HCT116 (cell line): ENCODE results near the gene FAM81A. TPM values are rescaled to one million over a fixed set of nuclear protein-coding genes. Genes with fewer than 3 reads are reported as not detected.

Experiments
- ATAC-seq: fragments of 200-7000 bp; cut with Tn5 transposase; 2 replicates; pipeline ENCODE4 v1.9.1; 2020; ENCODE audit warnings: mild to moderate bottlenecking, moderate library complexity
- BruUV-seq: library from RNA; stranded (reverse); fragments of 400-500 nt; replicated peaks from 2 replicates; lab custom pipeline; 2021; lab: Mats Ljungman, UMichigan
- CTCF ChIA-PET: fragments of 300-600 bp; sonication (Branson Sonifier 250); formaldehyde crosslinking; loops from one replicate; lab custom pipeline; 2021; ENCODE audit warnings: antibody characterized with exemption; lab: Charles Lee
- POLR2A ChIA-PET: fragments of 300-600, 350-600 bp; sonication (Branson Sonifier 250); formaldehyde crosslinking; loops from one replicate; lab custom pipeline; 2021; ENCODE audit warnings: antibody characterized with exemption; lab: Charles Lee
- RAD21 ChIA-PET, 2 experiments: fragments of 300-600 bp; sonication (Branson Sonifier 250); formaldehyde crosslinking; loops; one replicate each; lab custom pipeline; 2023; ENCODE audit warnings: low total read pairs in 2 of 2; ENCODE audit not compliant: uncharacterized antibody in 2 of 2, unreplicated experiment in 2 of 2, low non-redundant PET in 1 of 2; lab: Charles Lee
- DNase-seq: peaks from one replicate; pipeline ENCODE4 v3.0.0-alpha.2; 2010; ENCODE audit warnings: low read depth, low spot score
- H2AFZ ChIP-seq: fragments of 200-600 bp; shearing (Covaris generic), sonication (generic); 2 replicates; pipeline ENCODE4 v1.6.1; 2017; ENCODE audit warnings: low read depth, mixed run types, mixed read lengths, antibody characterized with exemption, low read length; ENCODE audit not compliant: poor library complexity, severe bottlenecking
- H3K27ac ChIP-seq: 2 replicates; pipeline ENCODE4 v1.5.1; 2012; ENCODE audit warnings: low read depth, low read length
- H3K27me3 ChIP-seq: fragments of 200-600 bp; sonication (generic); 2 replicates; pipeline ENCODE4 v1.6.1; 2016; ENCODE audit warnings: mixed run types, low read length, mixed read lengths; ENCODE audit not compliant: insufficient read depth
- H3K36me3 ChIP-seq, 2 experiments: fragments of 200-500 bp in 1 of 2; fragments of 200-600 bp in 1 of 2; sonication (Bioruptor generic) in 1 of 2; sonication (generic) in 1 of 2; 2 replicates each; pipeline versions ENCODE4 v1.5.1 to v1.6.1; 2014 to 2016; ENCODE audit warnings: low read length in 2 of 2, inconsistent platforms in 1 of 2, mixed read lengths in 1 of 2, mixed run types in 1 of 2; ENCODE audit not compliant: insufficient read depth in 2 of 2, control insufficient read depth in 1 of 2
- H3K4me1 ChIP-seq, 2 experiments: fragments of 200-600 bp in 1 of 2; sonication (generic) in 1 of 2; 2 replicates each; pipeline versions ENCODE4 v1.5.1 to v1.6.1; 2012 to 2017; ENCODE audit warnings: low read length in 2 of 2, inconsistent platforms in 1 of 2, mild to moderate bottlenecking in 1 of 2, mixed read lengths in 1 of 2, mixed run types in 1 of 2, moderate library complexity in 1 of 2; ENCODE audit not compliant: insufficient read depth in 2 of 2, control insufficient read depth in 1 of 2
- H3K4me2 ChIP-seq: fragments of 200-600 bp; sonication (generic); 2 replicates; pipeline ENCODE4 v1.6.1; 2017; ENCODE audit warnings: mixed run types, low read length, mixed read lengths
- H3K4me3 ChIP-seq, 2 experiments: fragments of 200-600 bp in 1 of 2; sonication (generic) in 1 of 2; replicated peaks in 1 of 2; 2 replicates each; pipeline ENCODE4 v1.5.1; 2011 to 2016; ENCODE audit warnings: low read length in 2 of 2, control low read depth in 1 of 2, low read depth in 1 of 2, mild to moderate bottlenecking in 1 of 2, mixed read lengths in 1 of 2, mixed run types in 1 of 2
- H3K79me2 ChIP-seq: fragments of 200-600 bp; sonication (generic); 2 replicates; pipeline ENCODE4 v1.6.1; 2017; ENCODE audit warnings: mild to moderate bottlenecking, mixed run types, low read length, moderate library complexity, mixed read lengths; ENCODE audit not compliant: insufficient read depth
- H3K9ac ChIP-seq: fragments of 200-600 bp; sonication (generic); 2 replicates; pipeline ENCODE4 v1.6.1; 2016; ENCODE audit warnings: low read length, mixed read lengths
- H3K9me2 ChIP-seq: fragments of 200-600 bp; sonication (generic), shearing (Covaris generic); 2 replicates; pipeline ENCODE4 v1.6.1; 2017; ENCODE audit warnings: mixed run types, mild to moderate bottlenecking, moderate library complexity; ENCODE audit not compliant: insufficient read depth
- H3K9me3 ChIP-seq, 2 experiments: fragments of 200-500 bp in 1 of 2; fragments of 200-600 bp in 1 of 2; sonication (Bioruptor generic) in 1 of 2; sonication (generic) in 1 of 2; 2 replicates each; pipeline ENCODE4 v1.6.1; 2014 to 2017; ENCODE audit warnings: low read length in 2 of 2, mixed read lengths in 2 of 2, inconsistent platforms in 1 of 2, low read depth in 1 of 2, mild to moderate bottlenecking in 1 of 2, mixed run types in 1 of 2, moderate library complexity in 1 of 2; ENCODE audit not compliant: control insufficient read depth in 1 of 2, insufficient read depth in 1 of 2
- H4K20me1 ChIP-seq: fragments of 200-600 bp; sonication (generic), shearing (Covaris generic); 2 replicates; pipeline ENCODE4 v1.6.1; 2017; ENCODE audit warnings: mixed run types, mild to moderate bottlenecking, moderate library complexity; ENCODE audit not compliant: insufficient read depth
- CTCF ChIP-seq, 3 experiments: fragments of 200-600 bp in 1 of 3; sonication (generic) in 1 of 3; IDR thresholded peaks in 2 of 3; conservative IDR thresholded peaks in 1 of 3; 2 replicates each; pipeline ENCODE4 v1.5.1; 2012 to 2017; ENCODE audit warnings: low read depth in 2 of 3, low read length in 2 of 3, antibody characterized with exemption in 1 of 3, borderline replicate concordance in 1 of 3, control low read depth in 1 of 3, mild to moderate bottlenecking in 1 of 3, mixed read lengths in 1 of 3, mixed run types in 1 of 3, moderate library complexity in 1 of 3; ENCODE audit not compliant: insufficient read depth in 1 of 3
- EGR1 ChIP-seq: IDR thresholded peaks from 2 replicates; pipeline ENCODE4 v1.6.1; 2012; ENCODE audit warnings: low read depth
- EZH2phosphoT487 ChIP-seq: fragments of 200-600 bp; IDR thresholded peaks from 2 replicates; pipeline ENCODE4 v1.6.1; 2018; ENCODE audit warnings: antibody characterized with exemption, borderline replicate concordance
- MAX ChIP-seq: IDR thresholded peaks from 2 replicates; pipeline ENCODE4 v1.6.1; 2012
- RAD21 ChIP-seq: IDR thresholded peaks from 2 replicates; pipeline ENCODE4 v1.6.1; 2012; ENCODE audit warnings: low read depth, mild to moderate bottlenecking
- SP1 ChIP-seq: IDR thresholded peaks from 2 replicates; pipeline ENCODE4 v1.6.1; 2012; ENCODE audit warnings: low read depth
- TCF7L2 ChIP-seq: IDR thresholded peaks from 2 replicates; pipeline ENCODE4 v1.7.0; 2011; ENCODE audit warnings: borderline replicate concordance, inconsistent platforms; ENCODE audit not compliant: insufficient read depth, insufficient read length; ENCODE audit errors: extremely low read depth
- intact Hi-C: fragments of 100-400 bp; cut with micrococcal nuclease; formaldehyde crosslinking; loops from 2 replicates; pipeline ENCODE4 v1.10.0; 2022
- total RNA-seq: library from RNA; stranded (reverse); gene quantifications from one replicate; pipeline ENCODE4 v1.2.1, GENCODE V29; 2021; ENCODE audit not compliant: unreplicated experiment

The FAM81A gene
- total RNA-seq, 1 experiment from 2014 or later: 6.6 TPM

- intact Hi-C loops: no loop called here
Observed at GRCh38 chr15:59485036-59485435, 47.0 kb downstream of the FAM81A start.

More at GRCh38 chr15:59485036-59485435, 47.0 kb downstream of the FAM81A start:
- Histone ChIP-seq H3K9ac (no peak overlapping the region), H3K79me2 (no peaks in the 10 kb centered on the region), H3K9me2 (no peaks in the 10 kb centered on the region), H3K4me1 (peaks cover 5 to 14% of the 10 kb centered on the region in 2 experiments), H3K36me3 (no peaks in the 10 kb centered on the region), H4K20me1 (no peaks in the 10 kb centered on the region), H3K9me3 (no peaks in the 10 kb centered on the region), H3K27ac (no peak overlapping the region), H3K4me2 (no peak overlapping the region), H2AFZ (no peak overlapping the region), H3K4me3 (no peak overlapping the region), H3K27me3 (no peaks in the 10 kb centered on the region)
- no peak for ATAC-seq
- DNase-seq: no peak
- CTCF ChIA-PET: no interaction called here
- TF ChIP-seq EGR1 (no peak), MAX (no peak), EZH2phosphoT487 (no peak), RAD21 (no peak), SP1 (no peak), TCF7L2 (no peak), CTCF (IDR thresholded peaks at IDR 0.05 in 2 of 3, conservative IDR thresholded peaks at IDR 0.05 in 1 of 3; ENCODE audit: borderline replicate concordance in 1 of 3, insufficient read depth in 1 of 3, low read depth in 2 of 3, low read length in 2 of 3) (no peak)
- RAD21 ChIA-PET: no interaction called here
- POLR2A ChIA-PET: no interaction called here
- no TSS peak for BruUV-seq
